Esophagus squamous epithelium (tissue), 5 donors: Measurements from ENCODE around the gene MRFAP1L1. TPM values are rescaled to one million over a fixed set of nuclear protein-coding genes. Genes with fewer than 3 reads are reported as not detected.

Experiments used
- DNase-seq: peaks from one replicate; lab custom pipeline; 2025; lab: John Stamatoyannopoulos, UW
- H3K27ac ChIP-seq, 4 donors: fragments of 200-600 bp; sonication (generic); one replicate each; pipeline ENCODE4 v1.5.1; 2016 to 2019; ENCODE audit warnings: mild to moderate bottlenecking in 1 of 4
- H3K27me3 ChIP-seq, 4 donors: fragments of 200-600 bp; sonication (generic); 1 replicate in 3 of 4; 2 replicates in 1 of 4; pipeline versions ENCODE4 v1.5.1 to v1.6.0; 2017 to 2021; ENCODE audit warnings: antibody characterized with exemption in 1 of 4
- H3K36me3 ChIP-seq, 3 donors: fragments of 200-600 bp; sonication (generic); one replicate each; pipeline ENCODE4 v1.5.1; 2016 to 2019
- H3K4me1 ChIP-seq, 3 donors: fragments of 200-600 bp; sonication (generic); one replicate each; pipeline ENCODE4 v1.5.1; 2017 to 2019
- H3K4me3 ChIP-seq, 4 donors: fragments of 200-600 bp; sonication (generic); 1 replicate in 3 of 4; 2 replicates in 1 of 4; pipeline ENCODE4 v1.5.1; 2016 to 2019; ENCODE audit warnings: mild to moderate bottlenecking in 2 of 4, moderate library complexity in 1 of 4
- H3K9me3 ChIP-seq, 3 donors: fragments of 200-600 bp; sonication (generic); one replicate each; pipeline ENCODE4 v1.5.1; 2016 to 2019
- POLR2A ChIP-seq, 4 donors: fragments of 450-650 bp; IDR thresholded peaks; one replicate each; pipeline ENCODE4 v1.6.1; 2017; ENCODE audit warnings: antibody characterized with exemption in 4 of 4, mild to moderate bottlenecking in 4 of 4, moderate library complexity in 3 of 4
- WGBS, 2 donors: methylation state at CpG; one replicate each; pipeline ENCODE4 v1.1.5; 2018; 5-methylcytosine and 5-hydroxymethylcytosine counted together
- intact Hi-C: fragments of 100-400 bp; cut with DNase I; formaldehyde crosslinking; loops from one replicate; pipeline ENCODE4 v1.15.0; 2022
- total RNA-seq, 4 donors: library from RNA; depleted of rRNA; stranded (reverse); fragments of >200 nt; gene quantifications; one replicate each; pipeline ENCODE4 v1.1.0, GENCODE V29; 2016
- TF ChIP-seq, protein P1 (sequence below), 6 experiments: fragments of 450-650 bp in 4 of 6; fragments of 200-600 bp in 2 of 6; sonication (generic) in 2 of 6; IDR thresholded peaks; one replicate each; pipeline ENCODE4 v1.5.1; 2016 to 2019; ENCODE audit warnings: antibody characterized with exemption in 6 of 6, mild to moderate bottlenecking in 4 of 6, moderate library complexity in 4 of 6
- donor health status: DM: yes; HTN: yes; CAD: no.

MRFAP1L1 gene
- total RNA-seq, 4 donors from 2014 or later = 29.5 to 63.5 (median 48.2) TPM

- peak overlapping the region; percentile 69 to 84 (median 76) for H3K27ac ChIP-seq
- DNase-seq = no peak
Observed at GRCh38 chr4:6687947-6688878, 21.5 kb downstream of the MRFAP1L1 start.

GRCh38 chr4:6686104-6686787 lies 23.4 kb downstream of the MRFAP1L1 start:
- H3K27ac ChIP-seq = no peak overlapping the region
- H3K9me3 ChIP-seq = no peaks in the 10 kb centered on the region
- no peak overlapping the region for H3K4me3 ChIP-seq
- intact Hi-C loops = no loop called here
- 54 to 74% methylated on average over 3 to 4 of the region's 4 CpGs for WGBS, 2 donors
- no peak for DNase-seq
- no peaks in the 10 kb centered on the region for H3K27me3 ChIP-seq
- TF ChIP-seq, protein P1, sequence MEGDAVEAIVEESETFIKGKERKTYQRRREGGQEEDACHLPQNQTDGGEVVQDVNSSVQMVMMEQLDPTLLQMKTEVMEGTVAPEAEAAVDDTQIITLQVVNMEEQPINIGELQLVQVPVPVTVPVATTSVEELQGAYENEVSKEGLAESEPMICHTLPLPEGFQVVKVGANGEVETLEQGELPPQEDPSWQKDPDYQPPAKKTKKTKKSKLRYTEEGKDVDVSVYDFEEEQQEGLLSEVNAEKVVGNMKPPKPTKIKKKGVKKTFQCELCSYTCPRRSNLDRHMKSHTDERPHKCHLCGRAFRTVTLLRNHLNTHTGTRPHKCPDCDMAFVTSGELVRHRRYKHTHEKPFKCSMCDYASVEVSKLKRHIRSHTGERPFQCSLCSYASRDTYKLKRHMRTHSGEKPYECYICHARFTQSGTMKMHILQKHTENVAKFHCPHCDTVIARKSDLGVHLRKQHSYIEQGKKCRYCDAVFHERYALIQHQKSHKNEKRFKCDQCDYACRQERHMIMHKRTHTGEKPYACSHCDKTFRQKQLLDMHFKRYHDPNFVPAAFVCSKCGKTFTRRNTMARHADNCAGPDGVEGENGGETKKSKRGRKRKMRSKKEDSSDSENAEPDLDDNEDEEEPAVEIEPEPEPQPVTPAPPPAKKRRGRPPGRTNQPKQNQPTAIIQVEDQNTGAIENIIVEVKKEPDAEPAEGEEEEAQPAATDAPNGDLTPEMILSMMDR (IDR thresholded peaks at IDR 0.05) = no peak
- no peak for TF ChIP-seq POLR2A (IDR thresholded peaks at IDR 0.05)
- H3K4me1 ChIP-seq = peaks cover 10 to 36% (median 22%) of the 10 kb centered on the region in 3 donors
- H3K36me3 ChIP-seq = no peaks in the 10 kb centered on the region

More at GRCh38 chr4:6687947-6688878, 21.5 kb downstream of the MRFAP1L1 start:
- peak overlapping the region in 2 of 4 donors; percentile 32 to 38 for H3K4me3 ChIP-seq
- H3K4me1 ChIP-seq = peaks cover 12 to 46% (median 22%) of the 10 kb centered on the region in 3 donors
- H3K27me3 ChIP-seq = no peaks in the 10 kb centered on the region
- no peaks in the 10 kb centered on the region for H3K36me3 ChIP-seq
- intact Hi-C loops = no loop called here
- no peaks in the 10 kb centered on the region for H3K9me3 ChIP-seq
- no peak for TF ChIP-seq POLR2A (IDR thresholded peaks at IDR 0.05)
- TF ChIP-seq, protein P1 (IDR thresholded peaks at IDR 0.05) = peak in 3 of 6 experiments; percentile 8 to 37 (median 20)
- 88 to 89% methylated on average over 16 to 18 of the region's 24 CpGs for WGBS, 2 donors

GRCh38 chr4:6684656-6685055 lies 25.0 kb downstream of the MRFAP1L1 start:
- H3K36me3 ChIP-seq = no peaks in the 10 kb centered on the region
- TF ChIP-seq POLR2A (IDR thresholded peaks at IDR 0.05) = no peak
- TF ChIP-seq, protein P1 (IDR thresholded peaks at IDR 0.05) = no peak
- H3K27me3 ChIP-seq = no peaks in the 10 kb centered on the region
- H3K4me1 ChIP-seq = peaks cover 10 to 23% (median 17%) of the 10 kb centered on the region in 3 donors
- intact Hi-C loops = no loop called here
- DNase-seq = no peak
- H3K27ac ChIP-seq = no peak overlapping the region
- H3K4me3 ChIP-seq = no peak overlapping the region
- 94 to 100% methylated on average over 2 to 3 of the region's 11 CpGs for WGBS, 2 donors
- no peaks in the 10 kb centered on the region for H3K9me3 ChIP-seq

- Histone ChIP-seq H3K27ac (no peak overlapping the region), H3K4me1 (peaks cover 0 to 7% (median 2%) of the 10 kb centered on the region in 3 donors), H3K4me3 (no peak overlapping the region), H3K36me3 (no peaks in the 10 kb centered on the region), H3K27me3 (no peaks in the 10 kb centered on the region), H3K9me3 (no peaks in the 10 kb centered on the region)
- intact Hi-C loops = no loop called here
- no peak for DNase-seq
- TF ChIP-seq POLR2A (IDR thresholded peaks at IDR 0.05) = no peak
- TF ChIP-seq, protein P1 (IDR thresholded peaks at IDR 0.05) = no peak
- 55 to 81% methylated on average over 5 to 10 of the region's 11 CpGs for WGBS, 2 donors
Observed at GRCh38 chr4:6682862-6683590, 26.6 kb downstream of the MRFAP1L1 start.
